ENCODE measurements around the gene SDR42E2.

Gene SDR42E2

GRCh38 chr16:22235839-22236745 lies 73.8 kb downstream of the SDR42E2 start:
- no peak for FAIRE-seq
- DNase-seq (ENCODE audit: insufficient read length, low spot score): no peak

GRCh38 chr16:22239131-22239805 lies 77.0 kb downstream of the SDR42E2 start:
- no peak for DNase-seq (ENCODE audit: insufficient read length, low spot score)
- no peak for FAIRE-seq

- FAIRE-seq: no peak
- no peak for DNase-seq (ENCODE audit: insufficient read length, low spot score)
These were observed 77.9 kb downstream of the SDR42E2 start for GRCh38 chr16:22240023-22240710.

Data from HTR-8/SVneo (cell line).